HG03575 (cell line): ENCODE results near the gene KLF15.

ENCODE experiments used
- ATAC-seq: cut with Tn5 transposase; IDR thresholded peaks from one replicate; pipeline ENCODE4 v1.9.1; 2021; ENCODE audit not compliant: unreplicated experiment, insufficient number of reproducible peaks, low FRiP score; ENCODE audit errors: extremely low read depth

KLF15 gene

GRCh38 chr3:126390751-126391150 lies 33.5 kb upstream of the KLF15 start:
- no peak for ATAC-seq

GRCh38 chr3:126390201-126390600 lies 33.0 kb upstream of the KLF15 start:
- no peak for ATAC-seq

GRCh38 chr3:126389794-126390146 lies 32.6 kb upstream of the KLF15 start:
- ATAC-seq = no peak

- no peak for ATAC-seq
Measured at GRCh38 chr3:126389112-126389793, 32.0 kb upstream of the KLF15 start.

GRCh38 chr3:126381966-126382365 lies 24.8 kb upstream of the KLF15 start:
- no peak for ATAC-seq

- ATAC-seq = no peak
Measured at GRCh38 chr3:126380011-126380768, 23.0 kb upstream of the KLF15 start.

GRCh38 chr3:126378341-126378751 lies 21.1 kb upstream of the KLF15 start:
- ATAC-seq = no peak

- no peak for ATAC-seq
Measured at GRCh38 chr3:126377211-126377610, 20.0 kb upstream of the KLF15 start.

- ATAC-seq = no peak
Measured at GRCh38 chr3:126376444-126376843, 19.2 kb upstream of the KLF15 start.

GRCh38 chr3:126375835-126376331 lies 18.7 kb upstream of the KLF15 start:
- ATAC-seq = no peak

GRCh38 chr3:126373682-126374601 lies 16.7 kb upstream of the KLF15 start:
- no peak for ATAC-seq

GRCh38 chr3:126373146-126373613 lies 16.0 kb upstream of the KLF15 start:
- no peak for ATAC-seq

- ATAC-seq = no peak
Measured at GRCh38 chr3:126372413-126373145, 15.4 kb upstream of the KLF15 start.

GRCh38 chr3:126371096-126371705 lies 14.0 kb upstream of the KLF15 start:
- ATAC-seq = no peak

GRCh38 chr3:126370606-126371005 lies 13.4 kb upstream of the KLF15 start:
- ATAC-seq = no peak

- ATAC-seq = no peak
Measured at GRCh38 chr3:126370055-126370454, 12.8 kb upstream of the KLF15 start.

GRCh38 chr3:126369490-126369889 lies 12.3 kb upstream of the KLF15 start:
- ATAC-seq = no peak

GRCh38 chr3:126367316-126367805 lies 10.2 kb upstream of the KLF15 start:
- ATAC-seq = no peak
